ENCODE measurements around the gene TCEA2.
"Not testable (repeated sequence)": the region's sequence is repeated elsewhere in the genome, so short reads cannot be mapped to it uniquely, and the experiment has no call there.

TCEA2 gene

GRCh38 chr20:64112691-64113443 is 49.9 kb downstream of the TCEA2 start:
- DNase-seq: no peak

- DNase-seq: no peak
Observed at GRCh38 chr20:64113444-64113775, 50.4 kb downstream of the TCEA2 start.

GRCh38 chr20:64113796-64114355 is 50.9 kb downstream of the TCEA2 start:
- no peak for DNase-seq

DNA sequence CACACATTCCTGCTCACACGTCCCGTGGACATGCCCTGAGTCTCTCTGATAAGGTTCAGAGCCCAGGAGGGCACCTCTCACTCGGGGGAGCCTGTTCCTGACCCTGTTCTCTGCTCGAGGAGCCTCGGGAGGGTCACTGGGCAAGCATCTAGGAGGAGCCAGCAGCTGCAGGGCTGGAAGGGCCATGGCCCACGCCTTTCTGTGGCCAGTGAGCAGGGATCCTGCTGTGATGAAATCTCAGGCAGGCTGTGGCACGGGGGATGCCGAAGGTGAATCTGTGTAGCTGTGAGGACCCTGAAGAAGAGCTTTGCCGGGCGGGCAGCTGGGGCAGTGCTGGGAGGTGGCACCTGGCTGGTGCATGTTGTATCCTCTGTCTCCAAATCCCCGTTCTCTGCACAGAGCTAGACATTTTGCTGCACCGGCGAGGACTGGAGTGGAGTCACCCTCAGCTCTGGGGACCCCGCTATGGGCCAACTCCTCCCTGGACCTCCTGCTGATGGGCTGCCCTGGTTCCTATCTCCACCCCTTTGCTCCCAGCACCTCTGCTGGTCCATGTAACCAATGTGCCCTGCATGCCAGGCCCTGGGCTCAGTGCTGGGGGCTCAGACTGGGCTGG is 51.5 kb downstream of the TCEA2 start:
- DNase-seq: no peak

DNA sequence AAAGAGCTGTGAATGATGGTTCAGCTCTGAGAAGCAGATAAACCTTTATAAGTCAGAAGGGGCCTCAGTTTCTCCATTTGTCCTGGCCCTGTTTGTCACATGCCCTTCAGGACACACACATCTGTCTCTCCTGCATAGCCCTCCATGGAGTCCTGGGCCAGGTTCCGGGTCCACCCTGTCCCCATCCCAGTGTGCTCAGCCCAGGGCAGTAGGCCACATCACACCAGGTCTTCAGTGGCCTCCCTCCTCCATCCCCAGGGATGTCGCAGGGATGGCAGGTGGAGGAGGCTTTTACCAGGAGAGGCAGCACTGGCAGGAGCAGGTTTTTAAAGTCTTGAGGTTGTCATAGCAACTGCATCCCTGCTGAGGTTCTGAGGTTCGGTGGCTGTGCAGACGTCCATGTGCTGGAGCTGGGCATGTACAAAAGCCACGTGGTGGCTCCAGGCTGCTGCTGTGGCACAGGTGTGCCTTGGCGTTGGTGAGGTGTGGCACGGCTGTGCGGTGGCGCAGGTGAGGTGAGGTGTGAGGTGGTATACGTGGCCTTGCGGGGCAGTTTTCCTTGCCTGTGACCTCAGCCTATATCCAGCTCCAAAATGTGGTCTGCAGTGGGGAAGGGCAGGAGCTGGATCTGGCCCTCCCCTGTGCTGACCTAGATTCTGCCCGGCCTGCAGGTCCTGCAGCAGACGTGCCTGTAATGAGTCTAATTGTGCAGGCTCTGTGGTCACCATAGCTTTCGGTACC is 52.3 kb downstream of the TCEA2 start:
- no peak for DNase-seq

GRCh38 chr20:64116016-64116415 is 53.0 kb downstream of the TCEA2 start:
- no peak for DNase-seq

DNA sequence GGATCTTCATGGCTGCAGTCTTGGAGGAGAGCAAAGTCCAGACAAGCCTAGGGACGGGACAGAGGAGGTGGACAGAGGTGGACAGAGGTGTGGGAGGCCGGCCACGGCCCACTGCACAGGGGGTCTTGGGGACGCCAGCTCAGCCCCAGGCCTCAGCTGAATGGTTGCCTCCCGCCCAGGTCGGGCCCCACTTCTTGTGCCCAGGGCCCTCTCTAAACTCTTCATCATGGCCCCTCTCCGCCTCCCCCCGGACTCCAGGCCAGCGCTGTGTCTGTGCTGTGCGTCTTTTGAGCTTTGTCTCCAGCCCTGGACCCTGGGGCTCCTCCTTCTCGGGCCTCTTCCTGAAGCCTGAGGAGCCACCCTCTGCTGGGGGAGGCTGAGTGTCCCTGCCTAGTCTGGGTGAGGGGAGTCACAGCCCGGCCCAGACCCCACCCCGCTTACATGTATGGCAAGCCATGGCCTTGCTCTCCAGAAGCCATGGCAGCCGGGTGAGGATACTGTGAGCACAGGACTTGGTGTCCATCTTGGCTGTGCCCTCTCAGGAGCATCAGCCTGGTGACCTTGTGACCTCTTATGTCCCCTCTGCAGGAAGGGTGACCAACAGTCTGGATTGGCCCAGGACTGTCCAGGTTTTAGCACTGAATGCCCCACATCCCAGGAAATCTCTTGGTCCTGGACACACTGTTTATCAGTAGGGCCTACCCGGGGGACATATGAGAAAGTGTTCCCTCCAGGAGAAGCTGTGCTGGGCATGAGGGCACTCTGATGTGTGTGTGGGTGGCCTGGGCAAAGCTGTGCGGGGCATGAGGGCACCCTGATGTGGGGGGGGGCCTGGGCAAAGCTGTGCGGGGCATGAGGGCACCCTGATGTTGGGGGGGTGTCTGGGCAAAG is 53.8 kb downstream of the TCEA2 start:
- DNase-seq: no peak

DNA sequence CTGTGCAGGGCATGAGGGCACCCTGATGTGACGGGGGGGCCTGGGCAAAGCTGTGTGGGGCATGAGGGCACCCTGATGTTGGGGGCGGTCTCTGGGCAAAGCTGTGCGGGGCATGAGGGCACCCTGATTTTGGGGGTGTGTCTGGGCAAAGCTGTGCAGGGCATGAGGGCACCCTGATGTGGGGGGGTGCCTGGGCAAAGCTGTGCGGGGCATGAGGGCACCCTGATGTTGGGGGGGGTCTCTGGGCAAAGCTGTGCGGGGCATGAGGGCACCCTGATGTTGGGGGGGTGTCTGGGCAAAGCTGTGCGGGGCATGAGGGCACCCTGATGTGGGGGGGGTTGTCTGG is 54.4 kb downstream of the TCEA2 start:
- not testable (repeated sequence) for DNase-seq

DNA sequence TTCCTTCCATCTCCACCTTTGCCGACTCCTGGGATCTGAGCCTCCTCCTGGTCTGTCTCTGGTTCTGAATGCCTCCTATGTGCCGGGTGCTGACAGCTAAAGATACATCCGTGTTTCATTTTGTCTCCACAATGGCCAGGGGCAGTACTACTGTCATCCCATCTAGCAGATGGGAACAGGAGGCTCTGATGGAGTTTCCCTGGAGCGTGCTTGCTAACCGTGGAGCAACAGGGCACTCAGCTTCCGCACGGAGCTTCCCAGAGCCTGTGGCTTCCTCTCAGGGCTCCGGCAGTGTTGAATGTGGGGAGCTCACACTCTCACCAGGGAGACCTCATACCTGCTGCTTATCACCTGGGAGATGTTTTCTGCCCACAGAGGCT is 56.3 kb downstream of the TCEA2 start:
- no peak for DNase-seq

- no peak for DNase-seq
Observed at GRCh38 chr20:64119681-64120341, 56.8 kb downstream of the TCEA2 start.

DNA sequence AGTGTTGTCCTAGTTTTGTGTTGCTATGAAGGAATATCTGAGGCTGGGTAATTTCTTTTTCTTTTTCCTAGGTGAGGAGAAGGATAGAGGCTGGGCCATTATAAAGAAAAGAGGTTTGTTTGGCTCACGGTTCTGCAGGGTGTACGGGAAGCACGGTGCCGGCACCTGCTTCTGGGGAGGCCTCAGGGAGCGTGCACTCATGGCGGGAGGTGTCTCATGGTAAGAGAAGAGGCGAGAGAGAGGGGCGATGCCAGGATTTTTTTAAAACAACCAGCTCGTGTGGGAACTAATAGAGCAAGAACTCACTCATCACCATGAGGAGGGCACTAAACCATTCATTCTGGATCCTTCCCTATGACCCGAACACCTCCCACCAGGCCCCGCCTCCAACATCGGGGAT is 58.6 kb downstream of the TCEA2 start:
- no peak for DNase-seq

Measured in stimulated activated CD4-positive, alpha-beta T cell treated with anti-CD3 and anti-CD28 coated beads, Interleukin-1b, Interleukin-23, amount 100 ng/mL, for 48 hours (primary cell).